CD4-positive, alpha-beta T cell treated with Interleukin-2 at 100 ng/mL for 4 hours (primary cell): Measurements from ENCODE around the gene SLC35E2B.
A peak's percentile ranks its signal among the peaks of the same experiment; 100 is the strongest.

ENCODE experiments used
- DNase-seq: peaks from one replicate; pipeline ENCODE4 v3.0.0-alpha.2; 2020; ENCODE audit warnings: low spot score

Gene SLC35E2B

DNA sequence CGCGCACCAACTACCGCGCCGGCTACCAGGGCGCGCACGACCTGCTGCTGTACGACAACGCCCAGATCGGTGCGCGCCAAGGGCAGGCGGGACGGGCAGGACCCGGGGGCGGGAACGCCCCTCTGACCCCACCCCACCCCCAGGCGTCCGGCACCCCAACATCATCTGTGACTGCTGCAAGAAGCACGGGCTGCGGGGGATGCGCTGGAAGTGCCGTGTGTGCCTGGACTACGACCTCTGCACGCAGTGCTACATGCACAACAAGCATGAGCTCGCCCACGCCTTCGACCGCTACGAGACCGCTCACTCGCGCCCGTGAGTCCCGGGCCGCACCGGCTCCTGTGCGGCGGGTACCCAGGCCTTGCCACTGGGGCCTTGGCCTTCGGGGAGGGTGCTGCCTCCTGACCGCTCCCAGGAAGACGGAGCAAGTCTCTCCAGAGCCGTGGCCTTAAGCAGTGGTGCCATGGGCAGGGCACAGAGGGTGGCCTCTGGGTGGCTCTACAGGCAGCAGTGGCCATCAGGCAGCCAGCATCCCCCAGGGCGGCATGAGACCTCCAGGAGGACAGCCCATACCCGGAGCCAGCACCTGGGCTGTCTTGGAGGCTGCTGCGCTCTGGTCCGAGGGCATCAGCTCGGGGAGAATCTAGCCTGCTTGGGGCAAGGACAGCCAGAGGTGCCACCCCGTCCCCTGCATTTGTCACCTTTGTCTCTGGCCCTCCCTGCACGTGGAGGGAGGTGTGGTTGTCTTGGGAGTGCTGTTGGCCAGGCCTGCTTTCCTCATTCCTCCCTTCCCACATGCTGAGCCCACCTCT, 68.8 kb downstream of the SLC35E2B start:
- no peak for DNase-seq

DNA sequence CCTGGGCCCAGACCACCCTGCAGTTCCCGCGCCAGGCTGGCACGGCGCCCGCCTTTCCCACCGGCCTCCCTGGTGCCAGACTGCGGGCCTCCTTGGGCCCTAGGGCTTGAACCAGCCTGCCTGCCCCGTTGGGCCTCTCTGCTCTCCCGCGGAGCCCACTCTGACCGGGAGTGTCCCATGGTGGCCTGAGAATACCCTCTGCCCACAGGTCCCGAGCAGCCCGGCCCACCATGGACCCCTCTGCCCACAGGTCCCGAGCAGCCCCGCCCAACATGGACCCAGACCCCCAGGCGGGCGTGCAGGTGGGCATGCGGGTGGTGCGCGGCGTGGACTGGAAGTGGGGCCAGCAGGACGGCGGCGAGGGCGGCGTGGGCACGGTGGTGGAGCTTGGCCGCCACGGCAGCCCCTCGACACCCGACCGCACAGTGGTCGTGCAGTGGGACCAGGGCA, 69.4 kb downstream of the SLC35E2B start:
- no peak for DNase-seq

DNA sequence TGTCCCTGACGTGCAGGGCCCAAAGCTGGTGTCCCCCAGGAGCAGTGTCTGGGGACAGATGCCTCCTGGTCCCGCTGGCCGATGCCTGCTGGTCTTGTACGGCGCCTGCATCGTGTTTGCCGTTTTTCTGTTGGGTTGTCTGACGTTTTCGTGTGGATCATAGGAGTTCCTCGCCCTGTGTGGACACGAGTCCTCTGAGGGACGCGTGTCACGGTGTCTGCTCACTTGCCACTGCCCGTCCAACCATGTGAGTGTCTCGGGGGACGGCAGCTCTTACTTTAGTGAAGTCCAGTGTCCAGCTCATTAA, 69.9 kb downstream of the SLC35E2B start:
- DNase-seq = no peak

DNA sequence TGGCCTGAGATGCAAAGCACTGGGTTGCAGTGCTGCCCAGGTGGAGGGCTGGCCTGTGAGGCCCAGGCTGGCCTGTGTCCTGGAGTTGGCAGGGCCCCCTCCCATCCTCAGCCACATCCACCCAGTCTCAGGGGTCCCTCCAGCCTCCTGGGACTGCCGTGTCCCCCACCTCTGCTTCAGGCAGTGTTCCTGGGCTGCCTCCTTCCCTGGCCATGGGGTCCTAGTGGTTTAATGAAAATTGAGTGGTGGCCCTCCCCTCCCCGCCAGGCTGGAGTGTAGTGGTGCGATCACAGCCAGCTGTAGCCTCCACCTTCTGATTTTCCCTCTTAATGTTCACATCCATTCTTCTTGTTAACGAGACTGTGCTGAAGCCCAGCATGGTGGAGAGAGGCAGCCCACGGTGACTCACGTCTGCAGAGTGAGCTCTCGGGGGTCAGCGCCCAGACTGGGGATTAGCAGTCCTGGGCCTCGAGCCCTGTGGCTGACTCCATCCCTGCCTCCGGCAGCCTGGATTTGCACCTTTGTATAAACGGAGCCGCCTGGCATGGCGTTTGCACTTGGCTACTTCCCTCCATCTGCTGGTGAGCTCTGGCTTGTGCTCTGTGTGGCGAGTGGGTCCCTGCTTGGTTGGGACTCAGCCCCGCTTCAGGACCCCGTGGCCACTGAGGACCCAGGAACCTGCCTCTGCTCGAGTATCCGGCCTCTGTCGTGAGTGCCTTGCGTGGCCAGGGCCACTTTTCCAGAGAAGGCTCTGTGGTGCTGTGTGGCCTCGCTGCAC, 70.4 kb downstream of the SLC35E2B start:
- DNase-seq = no peak

DNA sequence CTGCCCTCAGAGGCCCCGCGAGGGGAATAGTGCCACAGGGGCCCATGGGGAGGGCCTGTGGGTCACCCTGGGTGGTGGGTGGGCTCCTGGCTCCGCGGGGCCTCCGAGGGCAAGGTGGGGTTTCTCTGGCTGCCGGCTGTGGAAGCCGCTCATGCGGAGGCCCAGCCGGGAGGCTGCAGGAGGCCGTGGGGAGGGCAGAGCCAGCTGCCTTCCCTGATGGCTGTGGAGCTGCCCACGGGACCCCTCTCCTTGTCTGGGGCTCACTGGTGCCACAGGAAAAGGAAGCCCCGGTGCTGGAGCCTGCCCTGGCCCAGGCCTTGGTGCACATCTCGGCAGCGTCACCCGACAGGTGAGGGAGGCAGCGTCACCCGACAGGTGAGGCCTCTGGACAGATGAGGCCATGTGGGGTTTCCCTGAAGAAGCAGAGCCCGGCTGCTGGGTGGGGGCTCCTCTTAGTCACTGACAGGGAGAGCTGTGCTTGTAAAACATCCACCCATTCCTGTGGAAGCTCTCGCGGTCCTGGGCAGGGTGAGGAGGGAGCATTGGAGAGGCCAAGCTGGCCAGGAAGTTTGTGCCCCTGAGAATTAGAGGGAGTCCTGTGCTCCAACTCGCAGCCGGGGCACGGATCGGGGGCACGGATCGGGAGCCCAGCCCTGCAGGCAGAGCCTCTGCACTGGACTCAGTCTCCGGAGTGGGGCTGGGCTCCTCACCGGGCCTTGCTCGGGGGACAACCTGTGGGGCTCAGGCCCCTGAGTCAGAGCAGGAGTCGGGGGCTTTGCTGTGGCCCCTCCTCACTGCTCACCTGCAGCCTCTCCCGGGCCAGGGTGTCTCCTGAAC, 71.2 kb downstream of the SLC35E2B start:
- DNase-seq = no peak

DNA sequence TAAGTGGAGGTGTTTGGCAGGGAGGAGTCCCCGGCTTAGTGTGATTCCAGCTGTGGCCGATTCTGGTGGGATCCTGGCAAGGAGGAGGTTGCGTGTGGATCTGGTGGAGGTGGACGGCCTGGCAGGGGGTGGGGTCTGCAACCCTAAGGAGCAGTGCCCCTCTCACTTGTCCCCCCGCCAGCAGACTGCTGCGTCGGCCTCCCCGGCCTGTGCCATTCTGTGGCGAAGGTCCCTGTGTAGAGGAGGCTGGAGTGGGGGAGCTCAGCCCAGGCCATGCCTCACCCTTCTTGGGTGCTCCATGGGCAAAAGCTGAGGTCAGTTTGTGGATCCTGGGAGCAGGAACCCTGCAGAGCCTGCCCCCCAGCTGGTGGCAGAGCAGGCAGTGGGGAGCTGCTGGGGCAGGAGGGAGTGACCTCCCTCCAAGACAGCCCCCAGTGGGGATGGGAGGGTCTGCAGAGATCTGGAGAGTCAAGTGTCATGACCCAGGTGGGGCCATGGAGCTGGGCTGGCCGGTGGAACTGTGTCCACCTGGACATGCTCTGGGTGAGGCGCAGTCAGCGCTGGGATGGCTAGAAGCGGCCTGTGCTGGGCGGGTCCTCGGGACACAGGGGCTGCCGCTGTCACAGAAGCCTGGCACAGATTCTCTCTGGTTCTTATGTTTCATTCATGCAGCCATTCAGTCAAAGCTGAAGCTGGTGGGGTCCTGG, 72.0 kb downstream of the SLC35E2B start:
- no peak for DNase-seq

DNA sequence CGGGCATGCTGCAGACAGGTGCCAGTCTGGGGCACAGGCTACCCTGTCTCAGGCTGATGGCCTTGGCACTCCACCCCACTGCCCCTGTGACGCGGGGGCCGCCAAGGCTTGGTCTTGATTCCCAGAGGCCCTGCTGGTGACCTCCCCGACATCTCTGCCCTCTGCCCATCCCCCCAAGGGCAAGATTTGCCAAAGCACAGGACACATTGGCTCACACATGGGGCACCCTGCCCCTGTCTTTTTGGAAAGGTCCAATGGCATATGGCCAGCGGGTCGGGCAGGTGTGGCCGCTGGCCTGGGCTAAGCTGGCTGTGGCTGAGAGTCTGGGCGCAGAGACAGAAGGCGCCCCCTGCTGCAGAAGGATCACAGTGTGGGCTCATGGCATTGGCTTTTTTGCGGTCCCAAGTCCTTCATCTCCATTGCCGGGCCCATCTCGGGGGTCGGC, 72.7 kb downstream of the SLC35E2B start:
- DNase-seq = no peak

DNA sequence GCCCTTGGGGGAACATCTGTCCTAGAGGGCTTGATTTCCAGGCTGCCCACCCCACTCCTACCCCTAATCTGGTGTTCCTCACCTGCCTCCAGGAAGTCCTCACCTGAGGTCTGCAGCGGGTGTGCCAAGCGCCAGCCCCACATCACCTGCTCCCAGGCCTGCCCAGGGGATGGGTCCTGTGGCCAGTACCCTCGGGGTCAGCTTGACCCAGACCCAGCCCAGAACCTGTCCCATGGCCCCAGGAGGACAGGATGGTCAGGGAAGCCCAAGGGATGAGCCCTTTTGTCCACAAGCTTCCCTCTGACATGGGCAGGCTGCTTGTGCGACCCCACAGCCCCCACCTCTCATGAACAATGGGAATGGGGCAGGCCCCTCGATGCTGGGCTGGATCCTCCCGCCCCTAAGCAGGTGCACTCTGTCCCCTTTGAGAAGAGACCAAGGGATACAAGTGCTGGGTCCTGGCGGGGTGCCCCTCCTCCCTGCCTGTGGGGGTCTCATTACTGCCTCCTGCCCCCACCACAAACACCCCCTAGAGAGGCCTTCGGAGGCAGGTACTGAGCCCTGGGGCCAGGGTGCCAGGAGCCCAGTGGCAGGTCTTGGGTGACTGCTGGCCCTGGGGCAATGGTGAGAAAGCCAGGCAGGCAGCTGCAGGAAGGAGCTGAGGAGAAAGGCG, 74.1 kb downstream of the SLC35E2B start:
- DNase-seq = no peak

DNA sequence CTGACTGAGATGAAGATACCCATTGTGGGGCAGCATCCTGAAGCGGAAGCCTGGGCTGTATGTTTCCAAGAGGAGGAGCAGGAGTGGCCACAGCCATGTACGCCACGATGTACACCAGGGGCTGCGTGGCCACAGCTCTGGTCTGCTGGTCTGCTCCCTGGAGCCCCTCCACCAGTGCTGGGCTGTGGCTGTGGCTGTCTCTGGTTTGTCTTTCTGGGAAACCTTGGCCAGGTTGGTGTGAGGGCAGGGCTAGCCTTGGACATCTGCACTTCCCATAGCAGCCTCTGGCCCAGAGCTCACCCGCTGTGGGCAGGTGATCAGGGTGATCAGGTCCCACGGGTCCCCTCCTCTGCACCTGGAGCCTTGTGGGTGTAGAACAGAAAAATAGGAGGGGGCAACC, 74.7 kb downstream of the SLC35E2B start:
- no peak for DNase-seq

DNA sequence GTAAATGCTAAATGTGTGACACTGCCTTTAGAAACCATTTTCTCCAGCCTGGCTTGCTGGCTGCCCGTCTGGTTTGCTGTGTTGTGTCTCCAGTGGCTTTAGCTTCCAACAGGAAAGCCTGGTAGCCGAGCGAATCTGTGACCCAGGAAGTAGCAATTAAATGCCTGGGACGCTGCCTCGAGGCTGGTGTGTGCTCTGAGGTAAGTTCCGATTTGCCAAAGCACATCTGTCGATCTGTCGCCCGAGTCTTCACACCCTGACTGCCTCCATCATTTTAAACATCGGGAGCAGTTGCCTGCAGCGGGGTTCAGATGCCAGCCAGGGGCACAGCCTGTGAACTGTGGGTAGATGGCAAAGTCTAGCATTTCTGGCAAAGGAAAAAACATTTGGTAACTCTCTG, 75.1 kb downstream of the SLC35E2B start:
- DNase-seq = no peak

DNA sequence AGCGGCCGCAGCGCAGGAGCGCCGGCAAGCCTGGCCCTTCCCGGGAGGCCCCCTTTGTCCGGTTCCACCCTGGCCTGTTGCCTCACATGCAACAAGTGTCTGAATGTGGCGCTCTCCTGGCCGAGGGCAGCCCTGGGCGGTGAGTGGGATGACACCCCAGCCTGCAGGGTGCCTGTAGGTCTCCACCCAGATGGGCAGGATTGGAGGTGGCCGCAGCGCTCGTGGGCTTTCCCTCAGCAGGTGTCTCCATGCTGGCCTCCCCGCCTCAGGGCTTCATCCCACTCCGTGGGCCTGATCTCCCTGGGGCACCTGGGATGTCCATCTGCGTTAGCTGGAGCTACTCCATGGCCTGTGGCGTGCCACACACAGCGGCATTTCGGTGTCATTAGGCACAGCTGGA, 75.8 kb downstream of the SLC35E2B start:
- DNase-seq = no peak

DNA sequence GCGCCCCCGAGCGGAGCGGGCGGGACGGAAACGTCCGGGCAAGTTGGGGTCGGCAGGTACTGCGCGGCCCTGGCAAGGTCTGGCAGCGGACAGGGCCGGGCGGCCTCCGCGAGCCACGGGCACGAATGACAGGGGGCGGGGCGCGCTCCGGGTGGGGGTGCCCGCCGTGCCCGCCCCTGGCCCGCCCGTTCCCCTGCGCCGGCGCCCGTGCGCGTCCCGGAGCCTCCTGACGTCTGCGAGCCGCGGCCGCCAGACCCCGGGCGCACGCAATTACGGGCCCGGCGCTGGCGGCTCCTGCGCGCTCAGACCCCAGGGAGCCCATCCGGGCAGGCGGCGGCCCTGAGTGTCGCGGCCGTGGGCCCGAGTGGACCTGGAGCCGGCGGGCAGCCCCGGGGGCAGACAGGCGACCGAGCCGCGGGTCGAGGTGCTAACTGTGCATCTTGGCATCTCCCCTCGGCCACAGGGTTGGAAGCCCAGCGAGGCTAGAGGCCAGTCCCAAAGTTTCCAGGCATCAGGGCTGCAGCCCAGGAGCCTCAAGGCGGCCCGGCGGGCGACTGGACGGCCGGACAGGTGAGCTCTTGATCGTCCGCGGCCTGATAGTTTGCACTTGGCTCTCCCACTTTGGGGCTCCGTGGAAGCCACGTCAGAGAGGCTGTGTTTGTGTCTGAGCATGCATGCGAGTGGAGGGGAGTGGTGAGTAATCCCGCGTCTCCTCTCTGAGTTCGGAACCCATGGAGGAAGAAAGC, 76.4 kb downstream of the SLC35E2B start:
- peak; percentile 31 for DNase-seq

DNA sequence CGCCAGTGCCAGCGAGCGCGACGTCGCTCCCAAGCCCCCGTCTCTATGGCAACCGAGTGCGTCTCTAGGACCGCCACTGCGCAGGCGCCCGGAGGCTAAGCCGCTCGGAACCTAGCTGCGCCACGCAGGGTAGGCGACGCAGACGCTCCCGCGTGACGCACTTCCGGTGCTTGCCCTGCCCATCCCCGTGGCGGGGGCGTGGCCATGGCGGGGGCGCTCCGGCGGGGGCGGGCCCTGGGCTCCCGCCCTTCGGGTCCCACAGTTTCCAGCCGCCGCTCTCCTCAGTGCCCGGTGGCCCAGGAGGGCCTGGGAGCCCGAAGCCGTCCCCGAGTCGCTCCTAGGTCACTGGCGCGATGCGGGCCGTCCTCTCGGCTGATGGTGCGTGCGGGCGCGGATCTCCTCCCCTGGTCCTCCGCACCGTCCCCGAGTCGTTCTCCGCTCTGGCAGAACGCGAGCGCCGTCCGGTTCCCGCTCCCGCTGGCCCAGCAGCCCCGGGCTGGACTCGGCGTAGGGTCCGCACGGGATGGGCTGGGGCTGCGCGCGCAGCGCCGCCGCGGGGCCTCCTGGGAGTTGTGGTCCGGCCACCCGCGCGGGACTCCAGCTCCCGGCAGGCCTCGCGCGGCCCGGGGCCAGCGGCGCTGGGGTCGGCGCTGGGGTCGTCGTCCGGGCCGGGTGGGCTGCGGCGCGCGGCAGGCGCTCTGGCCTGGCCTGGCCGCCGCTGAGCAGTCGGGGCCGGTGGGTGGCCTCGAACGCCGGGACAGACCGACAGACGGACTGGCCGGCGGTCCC, 77.1 kb downstream of the SLC35E2B start, which contains the start of gene MIB2:
Gene MIB2 (plus strand): TSS at position 245 of the 789 bp plus-strand sequence. CDS start 7,953 bp downstream, outside the sequence.
- DNase-seq = peak; percentile 98

DNA sequence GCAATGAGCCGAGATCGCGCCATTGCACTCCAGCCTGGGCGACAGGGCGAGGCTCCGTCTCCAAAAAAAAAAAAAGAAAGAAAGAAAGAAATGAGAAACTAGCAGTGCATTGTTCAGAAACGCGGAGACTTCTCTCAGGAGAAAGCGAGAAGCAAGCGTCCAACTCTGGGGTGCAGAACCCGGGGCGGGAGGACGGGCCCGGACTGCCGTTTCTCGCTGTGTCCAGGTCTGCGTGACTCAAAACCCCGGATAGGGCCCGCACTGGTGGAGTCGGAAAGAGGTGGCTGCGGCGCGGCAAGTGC, 77.7 kb downstream of the SLC35E2B start:
- no peak for DNase-seq

DNA sequence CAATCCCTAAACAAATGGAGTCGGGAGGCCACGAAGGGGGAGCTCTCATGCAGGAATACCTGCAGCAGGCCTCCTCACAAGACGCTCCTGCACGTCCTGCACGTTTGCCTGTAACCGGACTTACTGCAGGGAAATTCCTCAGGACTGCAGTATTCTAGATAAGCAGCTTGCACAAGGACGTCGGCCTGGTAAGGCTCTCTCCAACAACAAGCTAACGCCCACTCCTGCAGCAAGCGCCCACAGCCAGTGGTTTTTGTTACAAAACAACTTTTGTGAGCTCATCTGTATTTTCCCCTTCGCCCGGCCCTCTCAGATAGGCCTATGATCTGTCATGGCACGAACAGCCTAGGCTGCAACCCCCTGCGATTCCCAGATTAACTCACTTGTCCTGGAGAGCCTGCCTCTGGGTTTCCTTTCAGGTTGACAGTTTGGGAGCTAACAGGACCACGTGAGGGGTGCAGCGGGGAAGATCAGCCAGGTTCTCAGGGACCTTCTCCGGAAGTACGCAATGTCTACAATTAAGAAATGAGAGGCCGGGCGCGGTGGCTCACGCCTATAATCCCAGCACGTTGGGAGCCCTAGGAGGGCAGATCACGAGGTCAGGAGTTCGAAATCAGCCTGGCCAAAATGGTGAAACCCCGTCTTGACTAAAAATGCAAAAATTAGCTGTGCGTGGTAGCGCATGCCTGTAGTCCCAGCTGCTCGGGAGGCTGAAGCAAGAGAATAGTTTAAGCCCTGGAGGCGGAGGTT, 78.2 kb downstream of the SLC35E2B start:
- DNase-seq = peak; percentile 73

DNA sequence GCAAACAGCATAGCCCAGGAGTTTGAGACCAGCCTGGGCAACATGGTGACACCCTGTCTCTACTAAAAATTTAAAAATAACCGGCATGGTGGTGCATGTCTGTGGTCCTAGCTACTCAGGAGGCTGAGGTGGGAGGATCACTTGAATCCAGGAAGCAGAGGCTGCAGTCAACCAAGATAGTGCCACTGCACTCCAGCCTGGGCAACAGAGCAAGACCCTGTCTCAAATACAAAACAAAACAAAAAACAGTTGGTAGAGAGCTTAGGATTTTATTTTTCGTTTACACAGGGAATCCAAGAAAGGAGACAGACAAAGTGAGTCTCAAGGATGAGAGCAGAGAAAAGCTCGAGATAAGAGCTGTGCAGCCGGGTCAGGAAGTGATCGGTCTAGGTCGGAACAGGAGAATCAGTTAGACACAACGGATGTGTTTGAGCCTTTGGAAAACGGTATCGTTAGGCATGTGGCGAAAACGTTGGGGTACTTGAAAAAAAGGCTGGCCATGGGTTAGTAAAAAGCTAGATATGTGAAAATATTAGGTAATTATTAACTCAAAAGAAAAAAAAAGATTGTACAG, 79.0 kb downstream of the SLC35E2B start:
- no peak for DNase-seq

DNA sequence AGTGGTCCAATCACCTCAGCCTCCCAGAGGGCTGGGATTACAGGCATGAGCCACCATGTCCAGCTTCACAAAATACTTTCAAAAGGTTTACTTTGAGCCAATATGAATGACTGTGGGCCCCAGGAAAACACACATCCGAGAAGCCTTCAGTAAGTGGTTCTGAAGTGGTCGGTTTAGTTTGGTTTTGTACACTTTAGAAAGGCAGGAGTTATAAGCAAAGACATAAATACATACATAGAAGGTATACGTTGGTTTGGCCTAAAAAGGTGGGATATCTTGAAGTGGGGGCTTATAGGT, 80.5 kb downstream of the SLC35E2B start:
- no peak for DNase-seq

DNA sequence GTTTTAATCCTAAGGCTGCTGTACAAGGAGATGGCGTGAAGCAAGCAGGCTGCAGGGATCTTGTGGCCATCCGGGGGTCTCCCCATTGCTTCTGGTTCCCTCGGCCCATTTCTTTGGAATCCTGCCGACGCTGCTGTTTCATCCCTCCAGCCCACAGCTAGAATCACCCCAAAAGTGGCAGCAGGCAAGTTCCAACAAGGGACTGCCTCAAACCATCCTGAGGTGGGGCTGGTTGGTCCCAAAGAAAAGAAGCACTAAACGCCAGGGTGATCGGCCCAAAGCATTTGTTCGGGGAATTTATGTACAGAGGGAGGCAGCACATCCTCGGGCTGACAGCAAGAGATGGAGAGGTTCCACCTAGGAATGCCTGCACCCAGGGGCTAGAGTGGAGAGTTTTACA, 81.8 kb downstream of the SLC35E2B start:
- no peak for DNase-seq
